ENCODE measurements around the gene EDEM2.
"Not testable (repeated sequence)": the region's sequence is repeated elsewhere in the genome, so short reads cannot be mapped to it uniquely, and the experiment has no call there.

EDEM2 gene

GRCh38 chr20:35192118-35192872, 45.2 kb upstream of the EDEM2 start:
- Histone ChIP-seq H3K4me3 (ENCODE audit: low read depth in 1 of 2, low read length in 2 of 2) (no peak overlapping the region), H2AFZ (ENCODE audit: low read depth, low read length) (no peak overlapping the region), H3K4me1 (ENCODE audit: insufficient read depth, low read length) (no peaks in the 10 kb centered on the region), H3K27ac (ENCODE audit: low read length) (no peak overlapping the region), H3K9me3 (ENCODE audit: insufficient read depth, low read length, severe bottlenecking) (peaks cover 4% of the 10 kb centered on the region), H4K20me1 (ENCODE audit: insufficient read depth, low read length) (no peaks in the 10 kb centered on the region), H3K9ac (ENCODE audit: low read depth, low read length) (no peak overlapping the region), H3K27me3 (ENCODE audit: insufficient read depth, low read length, poor library complexity) (no peaks in the 10 kb centered on the region), H3K4me2 (ENCODE audit: insufficient read depth, low read length) (no peak overlapping the region), H3K79me2 (ENCODE audit: insufficient read depth, low read length) (no peaks in the 10 kb centered on the region), H3K36me3 (ENCODE audit: insufficient read depth, low read length) (no peaks in the 10 kb centered on the region)
- no peak for ATAC-seq (ENCODE audit: insufficient read depth, low read depth)
- DNase-seq = no peak
- TF ChIP-seq EZH2 (IDR thresholded peaks at IDR 0.05; ENCODE audit: borderline replicate concordance, low read depth, low read length, severe bottlenecking) (no peak), CTCF (IDR thresholded peaks at IDR 0.05; ENCODE audit: borderline replicate concordance, extremely low read depth, low read length, poor library complexity, severe bottlenecking) (no peak)

- no peaks in the 10 kb centered on the region for H4K20me1 ChIP-seq (ENCODE audit: insufficient read depth, low read length)
- H2AFZ ChIP-seq (ENCODE audit: low read depth, low read length) = no peak overlapping the region
- no peak overlapping the region for H3K27ac ChIP-seq (ENCODE audit: low read length)
- peaks cover 4% of the 10 kb centered on the region for H3K9me3 ChIP-seq (ENCODE audit: insufficient read depth, low read length, severe bottlenecking)
- ATAC-seq (ENCODE audit: insufficient read depth, low read depth) = no peak
- H3K4me3 ChIP-seq (ENCODE audit: low read depth in 1 of 2, low read length in 2 of 2) = no peak overlapping the region
- H3K9ac ChIP-seq (ENCODE audit: low read depth, low read length) = no peak overlapping the region
- no peak for DNase-seq
- H3K4me1 ChIP-seq (ENCODE audit: insufficient read depth, low read length) = no peaks in the 10 kb centered on the region
- no peaks in the 10 kb centered on the region for H3K36me3 ChIP-seq (ENCODE audit: insufficient read depth, low read length)
- H3K4me2 ChIP-seq (ENCODE audit: insufficient read depth, low read length) = no peak overlapping the region
- no peak for TF ChIP-seq CTCF (IDR thresholded peaks at IDR 0.05; ENCODE audit: borderline replicate concordance, extremely low read depth, low read length, poor library complexity, severe bottlenecking)
- no peak for TF ChIP-seq EZH2 (IDR thresholded peaks at IDR 0.05; ENCODE audit: borderline replicate concordance, low read depth, low read length, severe bottlenecking)
- H3K79me2 ChIP-seq (ENCODE audit: insufficient read depth, low read length) = no peaks in the 10 kb centered on the region
- no peaks in the 10 kb centered on the region for H3K27me3 ChIP-seq (ENCODE audit: insufficient read depth, low read length, poor library complexity)
These were observed 44.4 kb upstream of the EDEM2 start for GRCh38 chr20:35191419-35192117.

GRCh38 chr20:35190556-35190955, 43.4 kb upstream of the EDEM2 start:
- no peaks in the 10 kb centered on the region for H3K9me3 ChIP-seq (ENCODE audit: insufficient read depth, low read length, severe bottlenecking)
- no peak for TF ChIP-seq EZH2 (IDR thresholded peaks at IDR 0.05; ENCODE audit: borderline replicate concordance, low read depth, low read length, severe bottlenecking)
- no peak for TF ChIP-seq CTCF (IDR thresholded peaks at IDR 0.05; ENCODE audit: borderline replicate concordance, extremely low read depth, low read length, poor library complexity, severe bottlenecking)
- H3K27me3 ChIP-seq (ENCODE audit: insufficient read depth, low read length, poor library complexity) = no peaks in the 10 kb centered on the region
- H3K9ac ChIP-seq (ENCODE audit: low read depth, low read length) = no peak overlapping the region
- no peaks in the 10 kb centered on the region for H3K79me2 ChIP-seq (ENCODE audit: insufficient read depth, low read length)
- no peaks in the 10 kb centered on the region for H4K20me1 ChIP-seq (ENCODE audit: insufficient read depth, low read length)
- H2AFZ ChIP-seq (ENCODE audit: low read depth, low read length) = no peak overlapping the region
- no peak for ATAC-seq (ENCODE audit: insufficient read depth, low read depth)
- no peak overlapping the region for H3K27ac ChIP-seq (ENCODE audit: low read length)
- DNase-seq = no peak
- no peak overlapping the region for H3K4me2 ChIP-seq (ENCODE audit: insufficient read depth, low read length)
- no peak overlapping the region for H3K4me3 ChIP-seq (ENCODE audit: low read depth in 1 of 2, low read length in 2 of 2)
- H3K4me1 ChIP-seq (ENCODE audit: insufficient read depth, low read length) = no peaks in the 10 kb centered on the region
- H3K36me3 ChIP-seq (ENCODE audit: insufficient read depth, low read length) = no peaks in the 10 kb centered on the region

GRCh38 chr20:35189223-35189622, 42.1 kb upstream of the EDEM2 start:
- H3K36me3 ChIP-seq (ENCODE audit: insufficient read depth, low read length); DNase-seq; H3K9ac ChIP-seq (ENCODE audit: low read depth, low read length); H3K4me2 ChIP-seq (ENCODE audit: insufficient read depth, low read length); H3K9me3 ChIP-seq (ENCODE audit: insufficient read depth, low read length, severe bottlenecking); H3K27me3 ChIP-seq (ENCODE audit: insufficient read depth, low read length, poor library complexity); H3K4me1 ChIP-seq (ENCODE audit: insufficient read depth, low read length); H3K79me2 ChIP-seq (ENCODE audit: insufficient read depth, low read length); H2AFZ ChIP-seq (ENCODE audit: low read depth, low read length); H3K4me3 ChIP-seq (ENCODE audit: low read depth in 1 of 2, low read length in 2 of 2); ATAC-seq (ENCODE audit: insufficient read depth, low read depth); H3K27ac ChIP-seq (ENCODE audit: low read length); H4K20me1 ChIP-seq (ENCODE audit: insufficient read depth, low read length): not testable (repeated sequence)
